ENCODE results near the gene UBE2Q2. TPM values are rescaled to one million over a fixed set of nuclear protein-coding genes. Genes with fewer than 3 reads are reported as not detected.
"Not testable (repeated sequence)": the region's sequence is repeated elsewhere in the genome, so short reads cannot be mapped to it uniquely, and the experiment has no call there.

Gene UBE2Q2
- total RNA-seq, 3 donors from 2014 or later = 11.8 to 14.2 (median 13.3) TPM

- no peak for ATAC-seq
- peaks cover 2% of the 10 kb centered on the region for H3K4me1 Mint-ChIP-seq (ENCODE audit: low read depth)
- no peak for DNase-seq
These were observed 7.0 kb upstream of the UBE2Q2 start for GRCh38 chr15:75835990-75836958.

GRCh38 chr15:75836959-75837334 lies 6.3 kb upstream of the UBE2Q2 start:
- DNase-seq (peak; percentile 12), ATAC-seq (peak; percentile 89 to 96)
- Mint-ChIP-seq H3K4me3 (no peak overlapping the region), H3K36me3 (ENCODE audit: insufficient read depth) (no peaks in the 10 kb centered on the region), H3K9me3 (no peaks in the 10 kb centered on the region), H3K27me3 (ENCODE audit: low read depth) (no peaks in the 10 kb centered on the region), H3K4me1 (ENCODE audit: low read depth) (peaks cover under 1% of the 10 kb centered on the region)

More at GRCh38 chr15:75835990-75836958, 7.0 kb upstream of the UBE2Q2 start:
- no peaks in the 10 kb centered on the region for H3K27me3 Mint-ChIP-seq (ENCODE audit: low read depth)
- no peak overlapping the region for H3K4me3 Mint-ChIP-seq
- H3K9me3 Mint-ChIP-seq = no peaks in the 10 kb centered on the region
- H3K36me3 Mint-ChIP-seq (ENCODE audit: insufficient read depth) = no peaks in the 10 kb centered on the region

GRCh38 chr15:75840659-75841058 lies 2.6 kb upstream of the UBE2Q2 start:
- Mint-ChIP-seq H3K4me1 (ENCODE audit: low read depth) (peaks cover 18% of the 10 kb centered on the region), H3K9me3 (no peaks in the 10 kb centered on the region), H3K36me3 (ENCODE audit: insufficient read depth) (no peaks in the 10 kb centered on the region), H3K4me3 (no peak overlapping the region), H3K27me3 (ENCODE audit: low read depth) (no peaks in the 10 kb centered on the region)
- DNase-seq (no peak), ATAC-seq (no peak)

- Mint-ChIP-seq H3K4me3 (peak overlapping the region; percentile 80), H3K27me3 (ENCODE audit: low read depth) (no peaks in the 10 kb centered on the region), H3K9me3 (no peaks in the 10 kb centered on the region), H3K4me1 (ENCODE audit: low read depth) (peaks cover 26% of the 10 kb centered on the region), H3K36me3 (ENCODE audit: insufficient read depth) (no peaks in the 10 kb centered on the region)
- no peak for DNase-seq
- ATAC-seq = no peak
These were observed 1.6 kb upstream of the UBE2Q2 start for GRCh38 chr15:75841626-75842025.

- Mint-ChIP-seq H3K9me3 (no peaks in the 10 kb centered on the region), H3K4me1 (ENCODE audit: low read depth) (peaks cover 49% of the 10 kb centered on the region), H3K36me3 (ENCODE audit: insufficient read depth) (no peaks in the 10 kb centered on the region), H3K27me3 (ENCODE audit: low read depth) (no peaks in the 10 kb centered on the region), H3K4me3 (peak overlapping the region; percentile 89)
- ATAC-seq (peak; percentile 67 to 73), DNase-seq (peak; percentile 37)
These were observed 683 bp downstream of the UBE2Q2 start for GRCh38 chr15:75843678-75844581.

- Mint-ChIP-seq H3K4me1 (ENCODE audit: low read depth) (peaks cover 57% of the 10 kb centered on the region), H3K9me3 (no peaks in the 10 kb centered on the region)
These were observed 1.5 kb downstream of the UBE2Q2 start for GRCh38 chr15:75844629-75845335.

GRCh38 chr15:75849167-75849566 lies 5.9 kb downstream of the UBE2Q2 start:
- H3K4me3 Mint-ChIP-seq = no peak overlapping the region
- no peak for ATAC-seq
- H3K4me1 Mint-ChIP-seq (ENCODE audit: low read depth) = peaks cover 80% of the 10 kb centered on the region
- peaks cover 2% of the 10 kb centered on the region for H3K36me3 Mint-ChIP-seq (ENCODE audit: insufficient read depth)
- no peaks in the 10 kb centered on the region for H3K27me3 Mint-ChIP-seq (ENCODE audit: low read depth)
- DNase-seq = no peak
- no peaks in the 10 kb centered on the region for H3K9me3 Mint-ChIP-seq

More at GRCh38 chr15:75844629-75845335, 1.5 kb downstream of the UBE2Q2 start:
- ATAC-seq (no peak), DNase-seq (no peak)
- no peaks in the 10 kb centered on the region for H3K27me3 Mint-ChIP-seq (ENCODE audit: low read depth)
- H3K4me3 Mint-ChIP-seq = peak overlapping the region; percentile 89
- no peaks in the 10 kb centered on the region for H3K36me3 Mint-ChIP-seq (ENCODE audit: insufficient read depth)

GRCh38 chr15:75850708-75851107 lies 7.5 kb downstream of the UBE2Q2 start:
- peaks cover 66% of the 10 kb centered on the region for H3K4me1 Mint-ChIP-seq (ENCODE audit: low read depth)
- H3K4me3 Mint-ChIP-seq = no peak overlapping the region
- no peaks in the 10 kb centered on the region for H3K27me3 Mint-ChIP-seq (ENCODE audit: low read depth)
- ATAC-seq (no peak), DNase-seq (no peak)
- H3K36me3 Mint-ChIP-seq (ENCODE audit: insufficient read depth) = peaks cover 3% of the 10 kb centered on the region
- no peaks in the 10 kb centered on the region for H3K9me3 Mint-ChIP-seq

- not testable (repeated sequence) for H3K27me3 Mint-ChIP-seq (ENCODE audit: low read depth); ATAC-seq; H3K4me3 Mint-ChIP-seq; DNase-seq; H3K9me3 Mint-ChIP-seq; H3K36me3 Mint-ChIP-seq (ENCODE audit: insufficient read depth)
- H3K4me1 Mint-ChIP-seq (ENCODE audit: low read depth) = peaks cover 58% of the 10 kb centered on the region
These were observed 8.3 kb downstream of the UBE2Q2 start for GRCh38 chr15:75851566-75851965.

- DNase-seq = no peak
- H3K9me3 Mint-ChIP-seq = no peaks in the 10 kb centered on the region
- no peak for ATAC-seq
- H3K27me3 Mint-ChIP-seq (ENCODE audit: low read depth) = no peaks in the 10 kb centered on the region
- no peak overlapping the region for H3K4me3 Mint-ChIP-seq
- peaks cover 28% of the 10 kb centered on the region for H3K4me1 Mint-ChIP-seq (ENCODE audit: low read depth)
- peaks cover 20% of the 10 kb centered on the region for H3K36me3 Mint-ChIP-seq (ENCODE audit: insufficient read depth)
These were observed 14.6 kb downstream of the UBE2Q2 start for GRCh38 chr15:75857886-75858285.

- Mint-ChIP-seq H3K4me3 (no peak overlapping the region), H3K9me3 (no peaks in the 10 kb centered on the region), H3K36me3 (ENCODE audit: insufficient read depth) (peaks cover 31% of the 10 kb centered on the region), H3K27me3 (ENCODE audit: low read depth) (no peaks in the 10 kb centered on the region), H3K4me1 (ENCODE audit: low read depth) (peaks cover 44% of the 10 kb centered on the region)
- DNase-seq = no peak
- ATAC-seq = no peak
These were observed 18.6 kb downstream of the UBE2Q2 start for GRCh38 chr15:75861750-75862402.

- ATAC-seq (no peak), DNase-seq (no peak)
- peaks cover 48% of the 10 kb centered on the region for H3K4me1 Mint-ChIP-seq (ENCODE audit: low read depth)
- peaks cover 31% of the 10 kb centered on the region for H3K36me3 Mint-ChIP-seq (ENCODE audit: insufficient read depth)
- H3K9me3 Mint-ChIP-seq = no peaks in the 10 kb centered on the region
- no peaks in the 10 kb centered on the region for H3K27me3 Mint-ChIP-seq (ENCODE audit: low read depth)
- H3K4me3 Mint-ChIP-seq = no peak overlapping the region
These were observed 19.5 kb downstream of the UBE2Q2 start for GRCh38 chr15:75862796-75863195.

- ATAC-seq (no peak), DNase-seq (no peak)
- Mint-ChIP-seq H3K9me3 (no peaks in the 10 kb centered on the region), H3K4me3 (no peak overlapping the region), H3K36me3 (ENCODE audit: insufficient read depth) (peaks cover 25% of the 10 kb centered on the region), H3K27me3 (ENCODE audit: low read depth) (no peaks in the 10 kb centered on the region), H3K4me1 (ENCODE audit: low read depth) (peaks cover 36% of the 10 kb centered on the region)
These were observed 21.2 kb downstream of the UBE2Q2 start for GRCh38 chr15:75864213-75865059.

Measured in activated T-cell treated with anti-CD3 and anti-CD28 coated beads, Interleukin-2, amount 50 U/mL, for 4 hours (primary cell).